ENCODE measurements around the gene ZCCHC14.

ZCCHC14 gene

DNA sequence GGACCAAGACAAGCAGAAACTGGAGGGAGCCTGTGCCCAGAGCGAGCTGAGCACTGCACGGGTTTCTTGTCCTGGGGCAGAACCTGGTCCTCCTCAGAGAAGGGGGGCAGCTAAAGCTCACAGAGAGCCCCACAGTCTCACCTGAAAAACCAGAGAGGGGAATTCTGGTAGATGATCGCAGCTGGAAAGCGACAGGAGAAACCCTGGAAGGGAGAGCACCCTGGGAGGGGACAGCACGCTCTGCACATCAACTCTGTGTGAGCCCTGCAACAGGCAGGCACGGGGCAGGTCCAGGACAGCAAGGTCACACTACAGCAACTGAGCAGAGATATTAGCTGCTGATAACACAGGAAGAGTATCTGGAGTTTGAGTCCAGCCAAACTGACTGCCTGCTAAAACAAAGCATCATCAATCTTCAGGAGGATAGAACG, 18.2 kb downstream of the ZCCHC14 start:
- TF ChIP-seq TAF1 (IDR thresholded peaks at IDR 0.05; ENCODE audit: low read depth, low read length) (no peak), SPI1 (IDR thresholded peaks at IDR 0.05; ENCODE audit: low read depth, low read length) (no peak), PAX5 (IDR thresholded peaks at IDR 0.05; ENCODE audit: insufficient read depth, low read length, severe bottlenecking) (no peak), POLR2A (IDR thresholded peaks at IDR 0.05; ENCODE audit: low read depth, low read length) (no peak), POLR2AphosphoS5 (IDR thresholded peaks at IDR 0.05; ENCODE audit: low read depth, low read length) (no peak), POU2F2 (IDR thresholded peaks at IDR 0.05; ENCODE audit: low read depth, low read length) (no peak)
- no peak for FAIRE-seq
- no peak for DNase-seq (ENCODE audit: insufficient read length, low spot score)

DNA sequence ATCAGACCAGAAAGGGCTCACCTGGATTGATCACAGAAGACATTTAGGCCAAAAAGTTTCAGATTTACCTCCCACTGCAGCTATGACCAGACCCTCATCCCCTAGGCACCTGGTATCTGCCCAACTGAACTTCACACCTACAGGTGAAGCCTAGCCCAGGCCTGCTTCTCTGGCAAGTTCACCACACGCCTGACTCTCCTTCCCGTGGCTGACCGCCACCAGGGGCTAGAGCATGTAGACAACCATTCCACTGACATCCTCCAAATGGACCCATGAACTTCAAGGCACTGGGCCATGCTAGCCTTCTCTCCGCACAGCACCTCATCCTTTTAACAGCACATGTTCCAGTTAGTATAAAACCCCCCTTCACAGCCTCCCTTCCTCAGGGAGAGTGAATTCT, 18.8 kb downstream of the ZCCHC14 start:
- DNase-seq (ENCODE audit: insufficient read length, low spot score): no peak
- TF ChIP-seq POLR2A (IDR thresholded peaks at IDR 0.05; ENCODE audit: low read depth, low read length) (no peak), TAF1 (IDR thresholded peaks at IDR 0.05; ENCODE audit: low read depth, low read length) (no peak)
- FAIRE-seq: no peak

DNA sequence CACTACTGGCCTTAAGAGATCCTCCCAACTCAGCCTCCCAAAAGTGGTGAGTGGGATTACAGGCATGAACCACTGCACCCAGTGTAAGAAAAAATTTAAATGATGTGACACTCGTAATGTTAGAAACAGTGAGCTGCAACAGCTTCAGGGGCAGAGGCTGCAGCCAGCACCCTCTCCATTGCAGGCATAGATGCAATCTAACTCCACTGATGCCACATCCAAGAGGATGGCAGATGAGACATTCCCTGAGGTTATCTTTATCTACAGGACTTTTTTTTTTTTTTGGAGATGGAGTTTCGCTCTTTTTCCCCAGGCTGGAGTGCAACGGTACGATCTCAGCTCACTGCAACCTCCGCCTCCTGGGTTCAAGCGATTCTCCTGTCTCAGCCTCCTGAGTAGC, 19.9 kb downstream of the ZCCHC14 start:
- TF ChIP-seq SPI1 (IDR thresholded peaks at IDR 0.05; ENCODE audit: low read depth, low read length) (no peak), POLR2A (IDR thresholded peaks at IDR 0.05; ENCODE audit: low read depth, low read length) (no peak)
- DNase-seq (ENCODE audit: insufficient read length, low spot score) (no peak), FAIRE-seq (no peak)

DNA sequence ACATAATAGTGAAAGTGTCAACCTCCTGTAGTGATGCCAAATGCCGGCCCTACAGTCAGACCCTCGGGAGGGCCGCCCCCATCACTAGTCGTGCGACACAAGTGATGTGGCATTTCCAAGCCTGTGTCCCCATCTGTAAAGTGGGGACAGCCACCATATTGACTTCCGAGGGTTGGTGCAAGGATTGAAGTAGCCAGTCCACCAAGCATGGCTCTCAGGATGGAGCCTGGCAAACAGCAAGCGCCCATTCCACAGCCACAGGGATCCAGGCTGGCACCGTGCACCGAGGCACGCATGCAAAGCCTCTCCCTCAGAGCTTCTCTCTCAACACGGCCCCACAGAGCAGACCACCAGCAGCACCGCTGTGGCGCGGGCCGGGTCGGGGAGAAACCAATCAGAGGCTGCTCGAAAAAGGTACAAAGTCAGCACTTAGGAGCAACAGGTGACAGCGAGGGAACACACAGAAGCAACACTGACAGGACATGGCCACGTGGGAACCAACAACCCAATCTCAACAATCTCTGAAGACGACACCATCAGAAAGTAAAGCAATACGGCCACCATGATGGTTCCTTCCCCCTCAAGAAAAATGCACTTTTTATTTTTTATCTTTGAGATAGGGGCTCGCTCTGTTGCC, 20.6 kb downstream of the ZCCHC14 start:
- FAIRE-seq (no peak), DNase-seq (ENCODE audit: insufficient read length, low spot score) (no peak)
- no peak for TF ChIP-seq POU2F2 (IDR thresholded peaks at IDR 0.05; ENCODE audit: low read depth, low read length)
- TF ChIP-seq TAF1 (IDR thresholded peaks at IDR 0.05; ENCODE audit: low read depth, low read length): no peak
- TF ChIP-seq PAX5 (IDR thresholded peaks at IDR 0.05; ENCODE audit: insufficient read depth, low read length, severe bottlenecking): no peak
- TF ChIP-seq POLR2A (IDR thresholded peaks at IDR 0.05; ENCODE audit: low read depth, low read length): no peak
- no peak for TF ChIP-seq SPI1 (IDR thresholded peaks at IDR 0.05; ENCODE audit: low read depth, low read length)
- no peak for TF ChIP-seq POLR2AphosphoS5 (IDR thresholded peaks at IDR 0.05; ENCODE audit: low read depth, low read length)

- TF ChIP-seq TAF1 (IDR thresholded peaks at IDR 0.05; ENCODE audit: low read depth, low read length) (no peak), PAX5 (IDR thresholded peaks at IDR 0.05; ENCODE audit: insufficient read depth, low read length, severe bottlenecking) (no peak), POLR2A (IDR thresholded peaks at IDR 0.05; ENCODE audit: low read depth, low read length) (no peak), POU2F2 (IDR thresholded peaks at IDR 0.05; ENCODE audit: low read depth, low read length) (no peak), SPI1 (IDR thresholded peaks at IDR 0.05; ENCODE audit: low read depth, low read length) (no peak), POLR2AphosphoS5 (IDR thresholded peaks at IDR 0.05; ENCODE audit: low read depth, low read length) (no peak)
- FAIRE-seq: no peak
- no peak for DNase-seq (ENCODE audit: insufficient read length, low spot score)
Observed at GRCh38 chr16:87471278-87472141, 21.3 kb downstream of the ZCCHC14 start.

DNA sequence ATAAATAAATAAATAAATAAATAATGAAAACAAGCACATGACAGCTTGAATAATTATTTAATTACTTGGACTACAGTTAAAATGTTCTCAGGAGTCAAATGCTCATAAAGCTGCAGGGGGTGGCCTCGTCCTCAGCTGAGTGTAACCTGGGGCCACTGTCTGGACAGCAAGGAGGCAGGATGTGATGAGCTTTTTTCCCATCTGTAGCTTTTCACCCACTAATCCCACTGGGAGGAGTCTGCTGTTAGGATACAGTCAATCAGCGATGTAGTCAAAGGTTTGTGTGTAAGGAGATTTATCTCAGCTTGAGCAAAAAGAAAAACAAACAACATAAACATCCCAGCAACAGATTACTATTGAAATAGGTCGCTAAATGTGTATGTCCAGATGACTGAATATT, 22.5 kb downstream of the ZCCHC14 start:
- FAIRE-seq: no peak

DNA sequence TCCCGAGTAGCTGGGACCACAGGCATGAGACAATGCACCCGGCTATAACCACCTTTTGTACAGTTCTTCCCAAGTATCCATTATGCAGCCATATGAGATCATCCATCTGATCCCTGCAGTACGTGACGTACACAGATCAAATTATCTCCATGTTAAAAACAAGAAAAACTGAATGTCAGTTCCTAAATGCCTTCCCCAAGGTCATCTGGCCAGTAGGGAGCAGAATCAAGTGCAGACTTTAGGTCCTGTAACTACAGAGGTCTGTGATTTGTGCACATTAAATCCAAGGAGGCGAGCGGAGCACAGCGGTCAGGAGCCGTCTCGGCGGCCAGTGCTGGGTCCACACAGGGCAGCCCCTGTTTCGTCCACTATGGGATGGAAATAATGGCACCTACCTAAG, 23.7 kb downstream of the ZCCHC14 start:
- TF ChIP-seq POLR2A (IDR thresholded peaks at IDR 0.05; ENCODE audit: low read depth, low read length) (no peak), TAF1 (IDR thresholded peaks at IDR 0.05; ENCODE audit: low read depth, low read length) (no peak), POU2F2 (IDR thresholded peaks at IDR 0.05; ENCODE audit: low read depth, low read length) (no peak), SPI1 (IDR thresholded peaks at IDR 0.05; ENCODE audit: low read depth, low read length) (no peak), PAX5 (IDR thresholded peaks at IDR 0.05; ENCODE audit: insufficient read depth, low read length, severe bottlenecking) (no peak), POLR2AphosphoS5 (IDR thresholded peaks at IDR 0.05; ENCODE audit: low read depth, low read length) (no peak)
- DNase-seq (ENCODE audit: insufficient read length, low spot score) (no peak), FAIRE-seq (no peak)

More for the DNA sequence above, 22.5 kb downstream of the ZCCHC14 start:
- TF ChIP-seq PAX5 (IDR thresholded peaks at IDR 0.05; ENCODE audit: insufficient read depth, low read length, severe bottlenecking): no peak
- no peak for TF ChIP-seq POU2F2 (IDR thresholded peaks at IDR 0.05; ENCODE audit: low read depth, low read length)
- no peak for TF ChIP-seq POLR2AphosphoS5 (IDR thresholded peaks at IDR 0.05; ENCODE audit: low read depth, low read length)
- no peak for TF ChIP-seq TAF1 (IDR thresholded peaks at IDR 0.05; ENCODE audit: low read depth, low read length)
- no peak for TF ChIP-seq SPI1 (IDR thresholded peaks at IDR 0.05; ENCODE audit: low read depth, low read length)
- TF ChIP-seq POLR2A (IDR thresholded peaks at IDR 0.05; ENCODE audit: low read depth, low read length): no peak
- DNase-seq (ENCODE audit: insufficient read length, low spot score): no peak

GRCh38 chr16:87468550-87468949, 24.3 kb downstream of the ZCCHC14 start:
- DNase-seq (ENCODE audit: insufficient read length, low spot score) (no peak), FAIRE-seq (no peak)
- no peak for TF ChIP-seq PAX5 (IDR thresholded peaks at IDR 0.05; ENCODE audit: insufficient read depth, low read length, severe bottlenecking)
- no peak for TF ChIP-seq POLR2AphosphoS5 (IDR thresholded peaks at IDR 0.05; ENCODE audit: low read depth, low read length)
- TF ChIP-seq SPI1 (IDR thresholded peaks at IDR 0.05; ENCODE audit: low read depth, low read length): no peak
- TF ChIP-seq POLR2A (IDR thresholded peaks at IDR 0.05; ENCODE audit: low read depth, low read length): no peak
- no peak for TF ChIP-seq POU2F2 (IDR thresholded peaks at IDR 0.05; ENCODE audit: low read depth, low read length)
- no peak for TF ChIP-seq TAF1 (IDR thresholded peaks at IDR 0.05; ENCODE audit: low read depth, low read length)

- DNase-seq (ENCODE audit: insufficient read length, low spot score) (no peak), FAIRE-seq (no peak)
- no peak for TF ChIP-seq PAX5 (IDR thresholded peaks at IDR 0.05; ENCODE audit: insufficient read depth, low read length, severe bottlenecking)
- TF ChIP-seq TAF1 (IDR thresholded peaks at IDR 0.05; ENCODE audit: low read depth, low read length): no peak
- no peak for TF ChIP-seq POU2F2 (IDR thresholded peaks at IDR 0.05; ENCODE audit: low read depth, low read length)
- TF ChIP-seq POLR2A (IDR thresholded peaks at IDR 0.05; ENCODE audit: low read depth, low read length): no peak
- TF ChIP-seq SPI1 (IDR thresholded peaks at IDR 0.05; ENCODE audit: low read depth, low read length): no peak
- TF ChIP-seq POLR2AphosphoS5 (IDR thresholded peaks at IDR 0.05; ENCODE audit: low read depth, low read length): no peak
Observed at GRCh38 chr16:87466975-87467501, 25.8 kb downstream of the ZCCHC14 start.
